Bronchial epithelial cell (primary cell): Measurements from ENCODE around the gene MET. TPM values are rescaled to one million over a fixed set of nuclear protein-coding genes. Genes with fewer than 3 reads are reported as not detected.
A peak's percentile ranks its signal among the peaks of the same experiment; 100 is the strongest.

Experiments used
- DNase-seq: peaks from one replicate; pipeline ENCODE4 v3.0.0-alpha.2; 2010; ENCODE audit warnings: low read depth
- FAIRE-seq: peaks from 2 replicates; lab custom pipeline; 2011; peaks lifted over from hg19 to GRCh38; lab: Jason Lieb, UNC
- H3K27me3 ChIP-seq: 2 replicates; pipeline ENCODE4 v1.5.1; 2011; ENCODE audit warnings: low read length; ENCODE audit not compliant: control insufficient read depth, insufficient read depth
- H3K36me3 ChIP-seq: 2 replicates; pipeline ENCODE4 v1.5.1; 2011; ENCODE audit warnings: low read length; ENCODE audit not compliant: control insufficient read depth, insufficient read depth
- H3K4me3 ChIP-seq: 2 replicates; pipeline ENCODE4 v1.5.1; 2011; ENCODE audit warnings: mild to moderate bottlenecking, low read depth, low read length, control low read depth
- CTCF ChIP-seq: IDR thresholded peaks from 2 replicates; pipeline ENCODE4 v1.5.1; 2011; ENCODE audit warnings: mild to moderate bottlenecking, moderate library complexity, low read length, control low read depth, inconsistent platforms; ENCODE audit not compliant: insufficient read depth, severe bottlenecking
- total RNA-seq: library from RNA; depleted of rRNA; stranded (reverse); fragments of >200 nt; gene quantifications from 2 replicates; pipeline ENCODE4 v1.2.1, GENCODE V29; 2014

Gene MET
- total RNA-seq, 1 donor from 2014 or later: 156 TPM

GRCh38 chr7:116670409-116671015 lies 1.5 kb upstream of the MET start:
- no peak for FAIRE-seq
- H3K36me3 ChIP-seq: no peaks in the 10 kb centered on the region
- no peak for TF ChIP-seq CTCF
- H3K4me3 ChIP-seq: no peak overlapping the region
- peak; percentile 50 for DNase-seq
- H3K27me3 ChIP-seq: no peaks in the 10 kb centered on the region

- H3K4me3 ChIP-seq: peak overlapping the region; percentile 83
- no peak for FAIRE-seq
- DNase-seq: peak; percentile 77
Measured at GRCh38 chr7:116671111-116671510, 885 bp upstream of the MET start.

GRCh38 chr7:116672596-116673456 lies 830 bp downstream of the MET start:
- peak; percentile 60 for DNase-seq
- Histone ChIP-seq H3K4me3 (peak overlapping the region; percentile 83), H3K36me3 (no peaks in the 10 kb centered on the region), H3K27me3 (no peaks in the 10 kb centered on the region)
- FAIRE-seq: no peak
- TF ChIP-seq CTCF: no peak

More at GRCh38 chr7:116671111-116671510, 885 bp upstream of the MET start:
- Histone ChIP-seq H3K27me3 (no peaks in the 10 kb centered on the region), H3K36me3 (no peaks in the 10 kb centered on the region)
- no peak for TF ChIP-seq CTCF

GRCh38 chr7:116673457-116673865 lies 1.5 kb downstream of the MET start:
- no peak for DNase-seq
- Histone ChIP-seq H3K4me3 (peak overlapping the region; percentile 83), H3K27me3 (no peaks in the 10 kb centered on the region), H3K36me3 (no peaks in the 10 kb centered on the region)
- no peak for TF ChIP-seq CTCF
- no peak for FAIRE-seq

- Histone ChIP-seq H3K4me3 (peak overlapping the region; percentile 83), H3K36me3 (no peaks in the 10 kb centered on the region), H3K27me3 (no peaks in the 10 kb centered on the region)
- peak; percentile 97 for DNase-seq
- TF ChIP-seq CTCF: no peak
- no peak for FAIRE-seq
Measured at GRCh38 chr7:116674508-116675173, 2.6 kb downstream of the MET start.
